PC-3 (cell line): ENCODE measurements around the gene SLC25A6. TPM values are rescaled to one million over a fixed set of nuclear protein-coding genes. Genes with fewer than 3 reads are reported as not detected.

Source experiments
- ATAC-seq: fragments of 200-7000 bp; cut with Tn5 transposase; 2 replicates; pipeline ENCODE4 v1.9.1; 2020; ENCODE audit warnings: mild to moderate bottlenecking, moderate library complexity
- BruUV-seq: library from RNA; stranded (reverse); fragments of 400-500 nt; replicated peaks from 2 replicates; lab custom pipeline; 2021; lab: Mats Ljungman, UMichigan
- CTCF ChIA-PET: fragments of 300-600 bp; sonication (Branson Sonifier 250); formaldehyde crosslinking; loops from one replicate; lab custom pipeline; 2022; ENCODE audit warnings: antibody characterized with exemption; lab: Charles Lee
- POLR2A ChIA-PET: fragments of 300-600 bp; sonication (Branson Sonifier 250); formaldehyde crosslinking; loops from one replicate; lab custom pipeline; 2022; ENCODE audit warnings: antibody characterized with exemption; ENCODE audit not compliant: unreplicated experiment; lab: Charles Lee
- DNase-seq: peaks from one replicate; pipeline ENCODE4 v3.0.0-alpha.2; 2015
- H2AFZ ChIP-seq: fragments of 300-600 bp; sonication (generic); 2 replicates; pipeline ENCODE4 v1.6.0; 2016; ENCODE audit warnings: antibody characterized with exemption, low read length
- H3F3A ChIP-seq: fragments of 300-600 bp; sonication (generic); one replicate; pipeline ENCODE4 v1.6.0; 2017; ENCODE audit warnings: antibody characterized with exemption, low read length, control low read depth, mild to moderate bottlenecking; ENCODE audit not compliant: unreplicated experiment
- H3K27ac ChIP-seq: fragments of 300-600 bp; sonication (generic); 2 replicates; pipeline ENCODE4 v1.5.1; 2016; ENCODE audit warnings: mild to moderate bottlenecking, low read length
- H3K27me3 ChIP-seq: fragments of 300-600 bp; sonication (generic); 2 replicates; pipeline ENCODE4 v1.6.1; 2016; ENCODE audit warnings: low read length, mixed read lengths
- H3K36me3 ChIP-seq: fragments of 300-600 bp; sonication (generic); 2 replicates; pipeline ENCODE4 v1.6.1; 2016; ENCODE audit warnings: low read depth, mixed run types, low read length, mixed read lengths
- H3K4me1 ChIP-seq: fragments of 300-600 bp; sonication (generic); 2 replicates; pipeline ENCODE4 v1.5.1; 2016; ENCODE audit warnings: low read length; ENCODE audit not compliant: insufficient read depth
- H3K4me2 ChIP-seq: fragments of 300-600 bp; sonication (generic); 2 replicates; pipeline ENCODE4 v1.6.0; 2016; ENCODE audit warnings: low read length
- H3K4me3 ChIP-seq: fragments of 300-600 bp; sonication (generic); 2 replicates; pipeline ENCODE4 v1.5.1; 2016; ENCODE audit warnings: mild to moderate bottlenecking, low read length, mixed read lengths
- H3K79me2 ChIP-seq: fragments of 300-600 bp; sonication (generic); 2 replicates; pipeline ENCODE4 v1.6.1; 2017; ENCODE audit warnings: low read length, mixed read lengths
- H3K9ac ChIP-seq: fragments of 300-600 bp; sonication (generic); 2 replicates; pipeline ENCODE4 v1.6.0; 2016; ENCODE audit warnings: mild to moderate bottlenecking, low read length
- H3K9me2 ChIP-seq: fragments of 300-600 bp; sonication (generic); replicated peaks from 2 replicates; pipeline ENCODE4 v1.6.1; 2016; ENCODE audit warnings: mixed run types, low read length, mixed read lengths
- H3K9me3 ChIP-seq: fragments of 300-600 bp; sonication (generic); 2 replicates; pipeline ENCODE4 v1.6.1; 2016; ENCODE audit warnings: low read length, mixed read lengths
- H4K20me1 ChIP-seq: fragments of 300-600 bp; sonication (generic); 2 replicates; pipeline ENCODE4 v1.6.1; 2016; ENCODE audit warnings: low read length, mixed read lengths
- CTCF ChIP-seq: fragments of 300-600 bp; sonication (generic); conservative IDR thresholded peaks from 2 replicates; pipeline ENCODE4 v1.5.1; 2017; ENCODE audit warnings: antibody characterized with exemption, low read depth, mild to moderate bottlenecking, low read length
- EZH2 ChIP-seq: fragments of 300-600 bp; sonication (generic); IDR thresholded peaks from one replicate; pipeline ENCODE4 v1.6.1; 2017; ENCODE audit warnings: antibody characterized with exemption, mild to moderate bottlenecking, low read length; ENCODE audit not compliant: unreplicated experiment
- EZH2phosphoT487 ChIP-seq: fragments of 300-600 bp; sonication (generic); IDR thresholded peaks from 2 replicates; pipeline ENCODE4 v1.6.1; 2018; ENCODE audit warnings: mild to moderate bottlenecking, antibody characterized with exemption, low read length, borderline replicate concordance
- intact Hi-C: fragments of 100-400 bp; cut with micrococcal nuclease; formaldehyde crosslinking; loops from 2 replicates; pipeline ENCODE4 v1.9.0; 2023
- total RNA-seq: library from RNA; depleted of rRNA; stranded (reverse); fragments of >200 nt; gene quantifications from 2 replicates; pipeline ENCODE4 v1.2.3, GENCODE V29; 2014

The SLC25A6 gene
- total RNA-seq, 1 experiment from 2014 or later, result 178 TPM

DNA sequence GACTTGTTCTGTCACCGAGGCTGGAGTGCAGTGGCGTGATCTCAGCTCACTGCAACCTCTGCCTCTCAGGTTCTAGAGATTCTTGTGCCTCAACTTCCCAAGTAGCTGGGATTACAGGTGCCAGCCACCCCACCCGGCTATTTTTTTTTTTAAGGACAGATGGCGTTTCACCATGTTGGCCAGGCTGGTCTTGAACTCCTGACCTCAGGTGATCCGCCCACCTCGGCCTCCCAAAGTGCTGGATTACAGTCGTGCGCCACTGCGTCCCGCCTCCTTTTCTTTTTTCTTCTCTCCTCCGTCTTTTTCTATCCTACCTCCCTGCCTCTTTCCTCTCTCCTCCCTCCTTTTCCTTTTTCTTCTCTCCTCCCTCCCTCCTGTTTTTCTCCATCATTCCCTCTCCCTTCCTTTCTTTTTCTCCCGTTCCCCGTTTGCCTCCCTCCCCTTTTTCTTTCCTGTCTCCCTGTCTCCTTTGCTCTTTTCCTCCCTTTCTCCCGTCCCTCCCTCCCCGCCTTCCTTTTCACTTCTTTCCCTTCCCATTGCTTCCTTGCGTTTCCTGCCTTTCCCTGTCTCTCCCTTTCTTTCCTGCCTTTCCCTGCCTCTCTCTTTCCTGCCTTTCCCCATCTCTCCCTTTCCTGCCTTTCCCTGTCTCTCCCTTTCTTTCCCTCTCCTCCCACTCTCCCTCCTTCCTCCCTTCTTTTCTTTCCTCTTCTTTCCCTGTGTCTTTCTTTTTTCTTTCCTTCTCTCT lies 2.1 kb upstream of the SLC25A6 start:
- no peaks in the 10 kb centered on the region for H3K27me3 ChIP-seq
- H3K79me2 ChIP-seq, result peaks cover 58% of the 10 kb centered on the region
- ChIA-PET POLR2A (no interaction called here), CTCF (no interaction called here)
- no peak overlapping the region for H3K9ac ChIP-seq
- no peaks in the 10 kb centered on the region for H3K9me2 ChIP-seq
- H3K4me3 ChIP-seq, result peak overlapping the region; percentile 74; the same call in 1 of the 2 replicates
- H3F3A ChIP-seq, result no peaks in the 10 kb centered on the region
- no peak for DNase-seq
- no peaks in the 10 kb centered on the region for H3K9me3 ChIP-seq
- no TSS peak for BruUV-seq
- H3K27ac ChIP-seq, result no peak overlapping the region
- no peak for ATAC-seq
- peaks cover 6% of the 10 kb centered on the region; the same call in 1 of the 2 replicates for H3K4me1 ChIP-seq
- H3K36me3 ChIP-seq, result peaks cover 23% of the 10 kb centered on the region
- TF ChIP-seq CTCF (no peak), EZH2 (no peak), EZH2phosphoT487 (no peak)
- peaks cover 24% of the 10 kb centered on the region for H4K20me1 ChIP-seq
- peak overlapping the region; percentile 89 for H3K4me2 ChIP-seq
- intact Hi-C loops, result no loop called here
- no peak overlapping the region for H2AFZ ChIP-seq

GRCh38 chrX:1392376-1393068 lies 609 bp upstream of the SLC25A6 start:
- peak overlapping the region; percentile 100 for H3K9ac ChIP-seq
- H2AFZ ChIP-seq, result peak overlapping the region; percentile 69
- POLR2A ChIA-PET, result no interaction called here
- DNase-seq (peak; percentile 45), ATAC-seq (peak; percentile 53)
- no TSS peak for BruUV-seq
- CTCF ChIA-PET, result no interaction called here
- no peaks in the 10 kb centered on the region for H3K27me3 ChIP-seq
- H3K9me3 ChIP-seq, result no peaks in the 10 kb centered on the region
- TF ChIP-seq EZH2 (no peak), EZH2phosphoT487 (no peak), CTCF (no peak)
- peaks cover 32% of the 10 kb centered on the region for H3K36me3 ChIP-seq
- no peaks in the 10 kb centered on the region for H3K9me2 ChIP-seq
- H3F3A ChIP-seq, result no peaks in the 10 kb centered on the region
- H3K4me2 ChIP-seq, result peak overlapping the region; percentile 90
- H3K4me1 ChIP-seq, result peaks cover 6% of the 10 kb centered on the region; the same call in 1 of the 2 replicates
- peak overlapping the region; percentile 74 for H3K4me3 ChIP-seq
- peaks cover 39% of the 10 kb centered on the region for H4K20me1 ChIP-seq
- intact Hi-C loops, result no loop called here
- peaks cover 70% of the 10 kb centered on the region for H3K79me2 ChIP-seq
- H3K27ac ChIP-seq, result peak overlapping the region; percentile 97
